MM.1S (cell line): ENCODE data around the gene CLEC3A.

Experiments
- CTCF ChIP-seq: fragments of 300-600 bp; sonication (generic); IDR thresholded peaks from 2 replicates; pipeline ENCODE4 v1.5.1; 2016; ENCODE audit warnings: antibody characterized with exemption, low read length, mixed read lengths
- EZH2 ChIP-seq: fragments of 300-600 bp; sonication (generic); optimal IDR thresholded peaks from 2 replicates; pipeline ENCODE3; 2017; ENCODE audit warnings: low read depth, mild to moderate bottlenecking, antibody characterized with exemption, low read length, mixed read lengths
- EZH2phosphoT487 ChIP-seq: fragments of 300-600 bp; sonication (generic); IDR thresholded peaks from 2 replicates; pipeline ENCODE4 v1.6.1; 2018; ENCODE audit warnings: antibody characterized with exemption, low read length

- no peak for TF ChIP-seq CTCF
- no peak for TF ChIP-seq EZH2phosphoT487
- no peak for TF ChIP-seq EZH2
These were observed 15.2 kb upstream of the CLEC3A start for GRCh38 chr16:78007121-78007520.
